ENCODE data around the gene DYSF. TPM values are rescaled to one million over a fixed set of nuclear protein-coding genes. Genes with fewer than 3 reads are reported as not detected.

Gene DYSF
- total RNA-seq, 2 donors from 2014 or later, result 0.77 to 1.6 TPM

- no peak for ATAC-seq (replicated peaks in 1 of 2)
- no peaks in the 10 kb centered on the region for H3K27me3 Mint-ChIP-seq (ENCODE audit: low read depth)
- no peak for DNase-seq
- no peak overlapping the region for H3K4me3 Mint-ChIP-seq
- H3K9me3 Mint-ChIP-seq, result no peaks in the 10 kb centered on the region
- H3K27ac Mint-ChIP-seq, result no peak overlapping the region
- no peaks in the 10 kb centered on the region for H3K4me1 Mint-ChIP-seq (ENCODE audit: low read depth)
- H3K36me3 Mint-ChIP-seq (ENCODE audit: insufficient read depth in 2 of 2), result no peaks in the 10 kb centered on the region
Measured at GRCh38 chr2:71538241-71538640, 84.9 kb downstream of the DYSF start.

GRCh38 chr2:71538656-71539265 lies 85.4 kb downstream of the DYSF start:
- no peaks in the 10 kb centered on the region for H3K9me3 Mint-ChIP-seq
- peak; percentile 39 to 69 for ATAC-seq (replicated peaks in 1 of 2)
- H3K36me3 Mint-ChIP-seq (ENCODE audit: insufficient read depth in 2 of 2), result no peaks in the 10 kb centered on the region
- no peaks in the 10 kb centered on the region for H3K27me3 Mint-ChIP-seq (ENCODE audit: low read depth)
- H3K4me3 Mint-ChIP-seq, result no peak overlapping the region
- DNase-seq, result no peak
- no peaks in the 10 kb centered on the region for H3K4me1 Mint-ChIP-seq (ENCODE audit: low read depth)
- H3K27ac Mint-ChIP-seq, result no peak overlapping the region

GRCh38 chr2:71540818-71541217 lies 87.5 kb downstream of the DYSF start:
- H3K27ac Mint-ChIP-seq, result peak overlapping the region; percentile 51
- ATAC-seq (replicated peaks in 1 of 2) (no peak), DNase-seq (no peak)
- H3K4me1 Mint-ChIP-seq (ENCODE audit: low read depth), result peaks cover 7% of the 10 kb centered on the region
- H3K4me3 Mint-ChIP-seq, result no peak overlapping the region
- peaks cover 18% of the 10 kb centered on the region for H3K27me3 Mint-ChIP-seq (ENCODE audit: low read depth)
- H3K9me3 Mint-ChIP-seq, result no peaks in the 10 kb centered on the region
- H3K36me3 Mint-ChIP-seq (ENCODE audit: insufficient read depth in 2 of 2), result peaks cover 0 to 2% of the 10 kb centered on the region in 2 donors

GRCh38 chr2:71544919-71545571 lies 91.7 kb downstream of the DYSF start:
- Mint-ChIP-seq H3K36me3 (ENCODE audit: insufficient read depth in 2 of 2) (peaks cover 0 to 2% of the 10 kb centered on the region in 2 donors), H3K9me3 (no peaks in the 10 kb centered on the region), H3K27me3 (ENCODE audit: low read depth) (peaks cover 21% of the 10 kb centered on the region), H3K4me3 (peak overlapping the region; percentile 25 to 49), H3K4me1 (ENCODE audit: low read depth) (peaks cover 8% of the 10 kb centered on the region), H3K27ac (no peak overlapping the region)
- DNase-seq (no peak), ATAC-seq (replicated peaks in 1 of 2) (no peak)

- Mint-ChIP-seq H3K27me3 (ENCODE audit: low read depth) (peaks cover 21% of the 10 kb centered on the region), H3K27ac (no peak overlapping the region), H3K9me3 (no peaks in the 10 kb centered on the region), H3K4me3 (peak overlapping the region; percentile 25 to 49), H3K36me3 (ENCODE audit: insufficient read depth in 2 of 2) (peaks cover 0 to 2% of the 10 kb centered on the region in 2 donors), H3K4me1 (ENCODE audit: low read depth) (peaks cover 8% of the 10 kb centered on the region)
- peak; percentile 74 for ATAC-seq (replicated peaks in 1 of 2)
- peak; percentile 41 to 43 for DNase-seq
Measured at GRCh38 chr2:71545572-71546274, 92.4 kb downstream of the DYSF start.

GRCh38 chr2:71546275-71546638 lies 92.9 kb downstream of the DYSF start:
- ATAC-seq (replicated peaks in 1 of 2) (no peak), DNase-seq (no peak)
- Mint-ChIP-seq H3K9me3 (no peaks in the 10 kb centered on the region), H3K4me3 (no peak overlapping the region), H3K27ac (no peak overlapping the region), H3K36me3 (ENCODE audit: insufficient read depth in 2 of 2) (peaks cover 0 to 2% of the 10 kb centered on the region in 2 donors), H3K4me1 (ENCODE audit: low read depth) (peaks cover 8% of the 10 kb centered on the region), H3K27me3 (ENCODE audit: low read depth) (peaks cover 21% of the 10 kb centered on the region)

- peaks cover 8% of the 10 kb centered on the region for H3K4me1 Mint-ChIP-seq (ENCODE audit: low read depth)
- ATAC-seq (replicated peaks in 1 of 2) (no peak), DNase-seq (no peak)
- H3K36me3 Mint-ChIP-seq (ENCODE audit: insufficient read depth in 2 of 2), result peaks cover 0 to 2% of the 10 kb centered on the region in 2 donors
- H3K27ac Mint-ChIP-seq, result no peak overlapping the region
- no peaks in the 10 kb centered on the region for H3K9me3 Mint-ChIP-seq
- H3K4me3 Mint-ChIP-seq, result no peak overlapping the region
- H3K27me3 Mint-ChIP-seq (ENCODE audit: low read depth), result peaks cover 21% of the 10 kb centered on the region
Measured at GRCh38 chr2:71546777-71547281, 93.5 kb downstream of the DYSF start.

GRCh38 chr2:71547616-71548285 lies 94.4 kb downstream of the DYSF start:
- Mint-ChIP-seq H3K36me3 (ENCODE audit: insufficient read depth in 2 of 2) (peaks cover 0 to 2% of the 10 kb centered on the region in 2 donors), H3K4me1 (ENCODE audit: low read depth) (peaks cover 8% of the 10 kb centered on the region), H3K9me3 (no peaks in the 10 kb centered on the region), H3K4me3 (no peak overlapping the region), H3K27ac (no peak overlapping the region), H3K27me3 (ENCODE audit: low read depth) (peaks cover 21% of the 10 kb centered on the region)
- DNase-seq, result no peak
- no peak for ATAC-seq (replicated peaks in 1 of 2)

- peaks cover 0 to 2% of the 10 kb centered on the region in 2 donors for H3K36me3 Mint-ChIP-seq (ENCODE audit: insufficient read depth in 2 of 2)
- H3K27ac Mint-ChIP-seq, result no peak overlapping the region
- ATAC-seq (replicated peaks in 1 of 2) (peak; percentile 57 to 64), DNase-seq (peak; percentile 59 to 62)
- H3K9me3 Mint-ChIP-seq, result no peaks in the 10 kb centered on the region
- H3K4me1 Mint-ChIP-seq (ENCODE audit: low read depth), result peaks cover 8% of the 10 kb centered on the region
- H3K4me3 Mint-ChIP-seq, result no peak overlapping the region
- H3K27me3 Mint-ChIP-seq (ENCODE audit: low read depth), result peaks cover 21% of the 10 kb centered on the region
Measured at GRCh38 chr2:71548646-71549425, 95.5 kb downstream of the DYSF start.

- H3K4me3 Mint-ChIP-seq, result no peak overlapping the region
- ATAC-seq (replicated peaks in 1 of 2) (no peak), DNase-seq (no peak)
- no peaks in the 10 kb centered on the region for H3K4me1 Mint-ChIP-seq (ENCODE audit: low read depth)
- H3K27me3 Mint-ChIP-seq (ENCODE audit: low read depth), result peaks cover under 1% of the 10 kb centered on the region
- no peaks in the 10 kb centered on the region for H3K36me3 Mint-ChIP-seq (ENCODE audit: insufficient read depth in 2 of 2)
- no peak overlapping the region for H3K27ac Mint-ChIP-seq
- no peaks in the 10 kb centered on the region for H3K9me3 Mint-ChIP-seq
Measured at GRCh38 chr2:71550801-71551630, 97.7 kb downstream of the DYSF start.

GRCh38 chr2:71551631-71551915 lies 98.2 kb downstream of the DYSF start:
- no peak for ATAC-seq (replicated peaks in 1 of 2)
- no peak overlapping the region for H3K27ac Mint-ChIP-seq

GRCh38 chr2:71552356-71552755 lies 99.0 kb downstream of the DYSF start:
- Mint-ChIP-seq H3K9me3 (no peaks in the 10 kb centered on the region), H3K4me3 (no peak overlapping the region), H3K27ac (no peak overlapping the region), H3K36me3 (ENCODE audit: insufficient read depth in 2 of 2) (no peaks in the 10 kb centered on the region), H3K27me3 (ENCODE audit: low read depth) (no peaks in the 10 kb centered on the region), H3K4me1 (ENCODE audit: low read depth) (no peaks in the 10 kb centered on the region)
- ATAC-seq (replicated peaks in 1 of 2) (no peak), DNase-seq (no peak)

More at GRCh38 chr2:71551631-71551915, 98.2 kb downstream of the DYSF start:
- Mint-ChIP-seq H3K9me3 (no peaks in the 10 kb centered on the region), H3K27me3 (ENCODE audit: low read depth) (no peaks in the 10 kb centered on the region), H3K4me1 (ENCODE audit: low read depth) (no peaks in the 10 kb centered on the region), H3K36me3 (ENCODE audit: insufficient read depth in 2 of 2) (no peaks in the 10 kb centered on the region), H3K4me3 (no peak overlapping the region)
- DNase-seq, result no peak
